Suppressor macrophage (primary cell): Measurements from ENCODE around the gene ADGRV1.

Experiments
- DNase-seq, 4 experiments: peaks; one replicate each; pipeline ENCODE4 v3.0.0-alpha.2; 2020 to 2022

The ADGRV1 gene

GRCh38 chr5:91142819-91143218 is 584.2 kb downstream of the ADGRV1 start:
- no peak for DNase-seq

GRCh38 chr5:91143840-91144239 is 585.2 kb downstream of the ADGRV1 start:
- DNase-seq = no peak

DNA sequence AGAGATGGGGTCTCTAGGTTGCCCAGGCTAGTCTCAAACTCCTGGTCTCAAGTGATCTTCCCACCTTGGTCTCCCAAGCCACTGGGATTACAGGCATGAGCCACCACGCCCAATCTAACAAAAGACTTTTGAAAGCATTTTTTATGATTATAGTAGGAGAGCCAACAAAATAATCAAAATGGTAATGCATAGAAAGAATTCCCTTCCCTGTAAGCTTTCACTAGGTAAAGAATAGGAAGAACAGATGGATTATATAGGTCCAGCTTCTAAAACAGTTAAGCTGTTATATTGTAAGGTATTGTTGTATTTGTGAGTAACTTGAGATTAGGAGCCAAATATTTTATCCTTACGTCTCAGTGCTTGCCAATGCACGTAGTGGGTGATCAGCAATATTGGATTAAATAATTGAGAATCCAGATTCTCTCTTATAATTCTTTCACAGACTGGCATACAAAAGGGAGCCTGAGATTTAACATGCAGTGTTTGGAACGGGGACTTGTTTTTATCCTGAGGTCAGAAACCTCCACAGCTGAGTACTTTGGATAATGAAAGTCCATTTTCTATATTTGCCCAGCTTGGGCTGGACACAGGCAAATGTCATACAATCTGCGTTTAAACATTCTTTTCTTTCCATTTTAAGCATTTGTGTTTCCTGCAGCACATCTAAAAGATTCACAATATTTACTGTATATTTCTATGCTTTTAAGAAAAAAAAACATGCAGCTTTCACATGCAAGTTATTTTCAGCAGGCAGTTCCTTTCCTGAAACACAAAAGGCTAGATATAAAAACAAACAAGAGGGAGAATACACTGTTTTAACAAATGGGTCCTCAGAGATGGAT is 586.1 kb downstream of the ADGRV1 start:
- no peak for DNase-seq

DNA sequence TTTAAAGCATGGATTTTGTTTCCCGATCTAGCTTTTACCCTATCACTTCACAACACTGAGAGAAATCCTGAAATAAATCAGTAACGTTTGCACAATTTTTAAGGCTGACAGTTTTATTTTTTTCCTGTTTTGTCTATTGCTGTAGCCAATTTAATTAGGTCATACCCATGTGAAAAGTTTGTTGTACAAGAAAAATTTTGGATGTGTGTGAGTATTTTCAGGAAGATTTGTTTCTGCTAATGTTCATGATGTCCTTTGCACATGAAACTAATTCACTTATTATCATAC is 586.7 kb downstream of the ADGRV1 start:
- no peak for DNase-seq

GRCh38 chr5:91146230-91146629 is 587.6 kb downstream of the ADGRV1 start:
- DNase-seq = peak; percentile 28 to 72 (median 53)

DNA sequence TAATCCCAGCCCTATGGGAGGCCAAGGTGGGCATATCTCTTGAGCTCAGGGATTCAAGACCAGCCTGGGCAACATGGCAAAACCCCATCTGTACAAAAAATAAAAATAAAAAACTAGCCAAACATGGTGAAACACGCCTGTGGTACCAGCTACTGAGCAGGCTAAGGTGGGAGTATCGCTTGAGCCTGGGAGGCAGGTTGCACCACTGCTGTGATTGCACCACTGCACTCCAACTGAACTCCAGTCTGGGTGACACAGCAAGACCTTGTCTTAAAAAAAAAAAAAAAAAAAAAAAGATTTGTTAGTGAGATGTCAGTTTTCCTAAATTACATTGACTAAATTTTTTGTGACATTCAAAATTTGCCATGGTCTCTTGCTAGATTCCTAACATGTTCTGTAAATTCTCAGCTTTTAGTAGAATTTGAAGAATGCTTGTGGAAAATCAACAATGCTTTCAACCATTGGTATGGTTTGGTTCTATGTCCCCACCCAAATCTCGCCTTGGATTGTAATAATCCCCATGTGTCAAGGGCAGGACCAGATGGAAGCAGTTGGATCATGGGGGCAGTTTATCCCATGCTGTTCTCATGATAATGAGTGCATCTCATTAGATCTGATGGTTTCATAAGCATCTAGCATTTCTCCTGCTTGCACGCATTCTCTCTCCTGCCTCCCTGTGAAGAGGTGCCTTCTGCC is 588.5 kb downstream of the ADGRV1 start:
- peak in 3 of 4 experiments; percentile 62 to 67 (median 64) for DNase-seq

DNA sequence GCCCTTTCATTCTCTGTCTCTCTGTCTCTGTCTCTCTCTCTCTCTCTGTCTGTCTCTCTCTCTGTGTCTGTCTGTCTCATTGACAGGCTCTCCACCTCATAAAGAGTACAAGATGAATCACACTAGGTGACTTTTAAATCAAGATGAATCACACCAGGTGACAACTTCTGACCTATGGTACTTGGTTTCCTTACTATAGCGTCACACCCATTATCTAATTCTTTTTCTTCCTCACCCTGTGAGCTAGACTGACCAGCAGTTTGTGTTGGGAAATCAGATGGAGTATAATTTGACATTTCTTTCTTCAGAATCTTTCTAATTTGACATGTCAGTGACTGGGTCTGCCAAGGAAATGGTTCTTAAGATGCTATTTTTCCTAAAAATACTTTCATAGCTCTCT is 591.6 kb downstream of the ADGRV1 start:
- DNase-seq = no peak

- DNase-seq = no peak
Measured at GRCh38 chr5:91150636-91151035, 592.0 kb downstream of the ADGRV1 start.

GRCh38 chr5:91151947-91152346 is 593.4 kb downstream of the ADGRV1 start:
- peak in 1 of 4 experiments; percentile 19 for DNase-seq

- DNase-seq = no peak
Measured at GRCh38 chr5:91154338-91154737, 595.7 kb downstream of the ADGRV1 start.

GRCh38 chr5:91155274-91155673 is 596.7 kb downstream of the ADGRV1 start:
- DNase-seq = no peak

DNA sequence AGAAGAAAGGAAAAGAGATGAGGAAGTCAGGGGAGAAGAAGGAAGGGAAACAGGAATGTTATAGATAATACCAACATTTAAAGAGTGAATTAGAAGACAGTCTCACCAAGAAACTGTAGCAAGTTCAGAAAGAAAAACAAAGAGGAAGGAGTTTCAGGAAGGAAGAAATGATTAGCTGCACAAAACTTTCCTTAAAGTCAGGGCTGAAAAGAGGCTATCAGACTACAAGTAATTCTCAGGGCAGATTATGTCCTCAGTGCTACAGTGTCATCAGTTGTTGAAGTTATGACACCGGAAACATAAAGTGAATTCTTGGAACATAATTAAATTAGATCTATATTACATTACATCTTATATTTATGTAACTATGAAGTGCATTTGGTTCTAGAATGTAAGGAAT is 597.6 kb downstream of the ADGRV1 start:
- peak in 3 of 4 experiments; percentile 18 to 56 (median 43) for DNase-seq

GRCh38 chr5:91158011-91158410 is 599.4 kb downstream of the ADGRV1 start:
- DNase-seq = no peak

GRCh38 chr5:91159647-91160046 is 601.0 kb downstream of the ADGRV1 start:
- no peak for DNase-seq

- DNase-seq = peak in 2 of 4 experiments; percentile 24 to 44
Measured at GRCh38 chr5:91160714-91161285, 602.2 kb downstream of the ADGRV1 start.

GRCh38 chr5:91162534-91163381 is 604.2 kb downstream of the ADGRV1 start:
- peak; percentile 92 to 98 (median 94) for DNase-seq

GRCh38 chr5:91164424-91164823 is 605.8 kb downstream of the ADGRV1 start:
- peak in 1 of 4 experiments; percentile 16 for DNase-seq

DNA sequence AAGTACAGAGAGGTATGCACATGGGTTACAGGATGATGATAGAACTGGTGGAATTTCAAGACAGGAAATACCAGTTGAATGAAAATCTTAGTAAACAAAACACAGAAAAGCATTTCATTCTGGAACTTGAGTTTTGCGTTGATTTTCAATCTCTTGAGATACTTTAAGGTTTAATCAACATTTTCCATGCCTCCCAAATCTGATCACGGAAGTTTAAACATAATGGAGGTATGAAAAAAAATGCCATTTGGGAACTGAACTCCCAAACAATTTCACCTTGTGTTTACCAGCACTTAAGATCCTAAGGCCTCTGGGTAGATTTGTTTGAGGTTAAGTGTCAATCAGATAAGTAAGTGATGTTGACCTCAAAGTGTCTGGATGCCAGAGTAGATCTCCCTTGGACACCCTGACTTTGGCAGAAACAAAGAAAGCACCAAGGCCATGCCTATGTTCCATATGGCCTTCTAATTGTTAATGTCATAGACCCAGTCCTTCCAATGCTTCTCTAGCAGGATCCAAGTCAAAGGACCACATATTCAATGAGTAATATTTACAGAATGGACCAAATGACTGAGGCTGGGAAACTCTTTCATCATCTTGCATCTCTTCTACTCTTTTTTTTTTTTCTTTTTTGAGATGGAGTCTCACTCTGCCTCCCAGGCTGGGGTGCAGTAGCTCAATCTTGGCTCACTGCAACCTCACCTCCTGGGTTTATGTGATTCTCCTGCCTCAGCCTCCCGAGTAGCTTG is 607.6 kb downstream of the ADGRV1 start:
- no peak for DNase-seq

GRCh38 chr5:91168859-91169258 is 610.3 kb downstream of the ADGRV1 start:
- no peak for DNase-seq

- DNase-seq = peak in 2 of 4 experiments; percentile 76 to 85
Measured at GRCh38 chr5:91170266-91170665, 611.7 kb downstream of the ADGRV1 start.

GRCh38 chr5:91171322-91171721 is 612.7 kb downstream of the ADGRV1 start:
- DNase-seq = peak in 2 of 4 experiments; percentile 17 to 32

DNA sequence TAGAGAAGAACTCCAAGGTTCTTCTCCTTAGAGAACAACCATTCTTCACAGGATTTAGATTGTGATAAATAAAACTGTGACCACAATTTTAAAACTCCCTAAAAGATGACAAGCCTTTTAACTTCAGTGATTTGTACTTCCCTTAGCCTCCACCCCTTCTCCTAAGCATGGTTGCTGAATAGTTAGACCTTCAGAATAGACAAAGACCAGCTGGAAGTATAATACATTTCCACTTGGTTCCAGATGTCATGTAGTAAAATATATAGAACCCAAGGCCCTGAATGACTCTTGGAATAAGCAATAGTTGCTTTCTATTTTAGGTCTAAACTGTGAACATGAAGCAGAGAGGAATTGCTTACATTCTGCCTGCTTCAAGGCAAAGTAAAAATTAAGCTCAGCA is 615.8 kb downstream of the ADGRV1 start:
- DNase-seq = no peak
